Endothelial cell of umbilical vein (primary cell): ENCODE data around the gene UMPS. TPM values are rescaled to one million over a fixed set of nuclear protein-coding genes. Genes with fewer than 3 reads are reported as not detected.

Experiments
- BruUV-seq: library from RNA; stranded (reverse); fragments of 400-500 nt; replicated peaks from 2 replicates; lab custom pipeline; 2021; lab: Mats Ljungman, UMichigan
- CTCF ChIA-PET: fragments of 300-600, 350-600 bp; sonication (Branson Sonifier 250); formaldehyde crosslinking; loops from one replicate; lab custom pipeline; 2021; ENCODE audit warnings: antibody characterized with exemption, inconsistent platforms; lab: Charles Lee
- POLR2A ChIA-PET: fragments of 300-600, 350-600 bp; sonication (Branson Sonifier 250); formaldehyde crosslinking; loops from one replicate; lab custom pipeline; 2021; ENCODE audit warnings: antibody characterized with exemption, inconsistent platforms; lab: Charles Lee
- DNase-seq: peaks from one replicate; pipeline ENCODE4 v3.0.0-alpha.2; 2011; ENCODE audit warnings: low read depth, low spot score
- FAIRE-seq: peaks from 2 replicates; lab custom pipeline; 2011; peaks lifted over from hg19 to GRCh38; lab: Jason Lieb, UNC
- H2AFZ ChIP-seq: 2 replicates; pipeline ENCODE4 v1.6.0; 2012; ENCODE audit warnings: low read depth, low read length, control low read depth, inconsistent platforms
- H3K27ac ChIP-seq: 2 replicates; pipeline ENCODE4 v1.5.1; 2011; ENCODE audit warnings: low read depth, mild to moderate bottlenecking, control low read depth, low read length, moderate library complexity; ENCODE audit not compliant: insufficient read depth
- H3K27me3 ChIP-seq, 2 experiments: 2 replicates each; pipeline versions ENCODE4 v1.6.0 to v1.6.1; 2011; ENCODE audit warnings: low read length in 2 of 2, mixed read lengths in 1 of 2; ENCODE audit not compliant: control insufficient read depth in 2 of 2, insufficient read depth in 2 of 2
- H3K36me3 ChIP-seq, 2 experiments: 2 replicates in 1 of 2; 3 replicates in 1 of 2; pipeline ENCODE4 v1.5.1; 2011; ENCODE audit warnings: low read length in 2 of 2, mild to moderate bottlenecking in 1 of 2, moderate library complexity in 1 of 2; ENCODE audit not compliant: control insufficient read depth in 2 of 2, insufficient read depth in 2 of 2; ENCODE audit errors: extremely low read depth in 1 of 2
- H3K4me1 ChIP-seq: 3 replicates; pipeline ENCODE4 v1.5.1; 2011; ENCODE audit warnings: mild to moderate bottlenecking, low read length; ENCODE audit not compliant: control insufficient read depth, insufficient read depth; ENCODE audit errors: extremely low read depth
- H3K4me2 ChIP-seq: 2 replicates; pipeline ENCODE4 v1.6.1; 2011; ENCODE audit warnings: low read length, control low read depth, mixed read lengths; ENCODE audit not compliant: insufficient read depth
- H3K4me3 ChIP-seq, 3 experiments: fragments of 200-600 bp in 1 of 3; sonication (generic), shearing (Covaris generic) in 1 of 3; replicated peaks in 1 of 3; 2 replicates each; pipeline ENCODE4 v1.5.1; 2011 to 2016; ENCODE audit warnings: control low read depth in 3 of 3, low read length in 3 of 3, mild to moderate bottlenecking in 2 of 3, inconsistent platforms in 1 of 3, low read depth in 1 of 3, moderate library complexity in 1 of 3; ENCODE audit not compliant: insufficient read depth in 1 of 3
- H3K79me2 ChIP-seq: 2 replicates; pipeline ENCODE4 v1.6.0; 2012; ENCODE audit warnings: low read length, inconsistent platforms; ENCODE audit not compliant: control insufficient read depth, insufficient read depth
- H3K9ac ChIP-seq: replicated peaks from 2 replicates; pipeline ENCODE3; 2011; ENCODE audit warnings: low read length, control low read depth; ENCODE audit not compliant: insufficient read depth; ENCODE audit errors: extremely low read depth
- H3K9me1 ChIP-seq: replicated peaks from 3 replicates; pipeline ENCODE4 v1.6.0; 2011; ENCODE audit warnings: mild to moderate bottlenecking, low read length; ENCODE audit not compliant: control insufficient read depth, insufficient read depth; ENCODE audit errors: extremely low read depth
- H3K9me3 ChIP-seq: replicated peaks from 2 replicates; pipeline ENCODE4 v1.5.1; 2012; ENCODE audit warnings: low read length, inconsistent platforms; ENCODE audit not compliant: control insufficient read depth, insufficient read depth
- H4K20me1 ChIP-seq: replicated peaks from 2 replicates; pipeline ENCODE3; 2011; ENCODE audit warnings: mild to moderate bottlenecking, low read length; ENCODE audit not compliant: control insufficient read depth, insufficient read depth; ENCODE audit errors: extremely low read depth
- EZH2 ChIP-seq: IDR thresholded peaks from 2 replicates; pipeline ENCODE4 v1.6.1; 2012; ENCODE audit warnings: borderline replicate concordance, low read depth, mild to moderate bottlenecking, moderate library complexity, low read length, inconsistent platforms; ENCODE audit not compliant: severe bottlenecking
- FOS ChIP-seq: IDR thresholded peaks from 2 replicates; pipeline ENCODE4 v1.6.1; 2011; ENCODE audit warnings: mild to moderate bottlenecking, low read length, moderate library complexity, borderline replicate concordance; ENCODE audit not compliant: insufficient read depth
- GATA2 ChIP-seq: IDR thresholded peaks from 2 replicates; pipeline ENCODE4 v1.7.0; 2011; ENCODE audit warnings: low read depth, mild to moderate bottlenecking, moderate library complexity, mixed read lengths, low read length; ENCODE audit not compliant: insufficient read length, insufficient read depth
- JUN ChIP-seq: IDR thresholded peaks from 2 replicates; pipeline ENCODE4 v1.6.1; 2011; ENCODE audit warnings: borderline replicate concordance, low read depth; ENCODE audit not compliant: insufficient read length, insufficient read depth
- MAX ChIP-seq: IDR thresholded peaks from 2 replicates; pipeline ENCODE4 v1.6.1; 2011; ENCODE audit not compliant: insufficient read depth, insufficient read length
- MYC ChIP-seq: IDR thresholded peaks from one replicate; pipeline ENCODE4 v1.6.1; 2011; ENCODE audit warnings: mild to moderate bottlenecking, low read depth, low read length
- POLR2A ChIP-seq: IDR thresholded peaks from 2 replicates; pipeline ENCODE4 v1.6.1; 2012; ENCODE audit warnings: low read depth, mild to moderate bottlenecking, control low read depth, low read length
- POLR2AphosphoS5 ChIP-seq: IDR thresholded peaks from 2 replicates; pipeline ENCODE4 v1.6.1; 2012; ENCODE audit warnings: low read depth, mild to moderate bottlenecking, control low read depth, low read length, moderate library complexity; ENCODE audit not compliant: insufficient read depth
- dilution Hi-C: fragments of 300-500 bp; cut with MboI; formaldehyde crosslinking; loops from one replicate; pipeline ENCODE4 v1.15.0; 2019; ENCODE audit warnings: low sequenced_read_pairs; ENCODE audit not compliant: extremely low pct_ligation_motif_present
- intact Hi-C: fragments of 100-400 bp; cut with micrococcal nuclease; formaldehyde crosslinking; loops from one replicate; pipeline ENCODE4 v1.10.0; 2022
- polyA plus RNA-seq, 4 experiments: library from polyadenylated mRNA; depleted of rRNA in 3 of 4; stranded (reverse) in 3 of 4; unstranded in 1 of 4; fragments of >200 nt; gene quantifications; 2 replicates each; pipeline versions ENCODE4 v1.2.1 to v1.2.3, GENCODE V29; 2011 to 2012; ENCODE audit warnings: missing spikeins in 1 of 4
- total RNA-seq: library from RNA; stranded (reverse); gene quantifications from 2 replicates; pipeline ENCODE4 v1.2.3, GENCODE V29; 2021
- TF ChIP-seq, protein P1 (sequence below), 2 donors: IDR thresholded peaks; 1 replicate in 1 of 2; 2 replicates in 1 of 2; pipeline ENCODE4 v1.5.1; 2011; ENCODE audit warnings: low read length in 2 of 2, mild to moderate bottlenecking in 2 of 2, moderate library complexity in 2 of 2, control low read depth in 1 of 2, inconsistent platforms in 1 of 2, low read depth in 1 of 2; ENCODE audit not compliant: insufficient read depth in 1 of 2; ENCODE audit errors: extremely low read depth in 1 of 2

Gene UMPS
- total and polyA plus RNA-seq, 2 donors (not counting 3 experiments of a cell fraction or from before 2014, with no cell fraction given) = 38.6 to 50.2 TPM

- H3K36me3 ChIP-seq = no peaks in the 10 kb centered on the region
- no peaks in the 10 kb centered on the region for H3K79me2 ChIP-seq
- POLR2A ChIA-PET = no interaction called here
- intact Hi-C loops (no loop called here), dilution Hi-C loops (no loop called here)
- H3K9me3 ChIP-seq = no peaks in the 10 kb centered on the region
- no peaks in the 10 kb centered on the region for H4K20me1 ChIP-seq
- DNase-seq = no peak
- CTCF ChIA-PET = no interaction called here
- no peaks in the 10 kb centered on the region for H3K4me1 ChIP-seq
- no peak overlapping the region for H3K4me3 ChIP-seq
- BruUV-seq = no TSS peak
- TF ChIP-seq EZH2 (no peak), MAX (no peak), FOS (no peak), POLR2A (no peak), JUN (no peak), MYC (no peak), GATA2 (no peak), POLR2AphosphoS5 (no peak)
- TF ChIP-seq, protein P1, sequence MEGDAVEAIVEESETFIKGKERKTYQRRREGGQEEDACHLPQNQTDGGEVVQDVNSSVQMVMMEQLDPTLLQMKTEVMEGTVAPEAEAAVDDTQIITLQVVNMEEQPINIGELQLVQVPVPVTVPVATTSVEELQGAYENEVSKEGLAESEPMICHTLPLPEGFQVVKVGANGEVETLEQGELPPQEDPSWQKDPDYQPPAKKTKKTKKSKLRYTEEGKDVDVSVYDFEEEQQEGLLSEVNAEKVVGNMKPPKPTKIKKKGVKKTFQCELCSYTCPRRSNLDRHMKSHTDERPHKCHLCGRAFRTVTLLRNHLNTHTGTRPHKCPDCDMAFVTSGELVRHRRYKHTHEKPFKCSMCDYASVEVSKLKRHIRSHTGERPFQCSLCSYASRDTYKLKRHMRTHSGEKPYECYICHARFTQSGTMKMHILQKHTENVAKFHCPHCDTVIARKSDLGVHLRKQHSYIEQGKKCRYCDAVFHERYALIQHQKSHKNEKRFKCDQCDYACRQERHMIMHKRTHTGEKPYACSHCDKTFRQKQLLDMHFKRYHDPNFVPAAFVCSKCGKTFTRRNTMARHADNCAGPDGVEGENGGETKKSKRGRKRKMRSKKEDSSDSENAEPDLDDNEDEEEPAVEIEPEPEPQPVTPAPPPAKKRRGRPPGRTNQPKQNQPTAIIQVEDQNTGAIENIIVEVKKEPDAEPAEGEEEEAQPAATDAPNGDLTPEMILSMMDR (IDR thresholded peaks at IDR 0.05; ENCODE audit: extremely low read depth in 1 of 2, insufficient read depth in 1 of 2, low read depth in 1 of 2, low read length in 2 of 2) = no peak
- no peak for FAIRE-seq
- peaks cover 3 to 9% of the 10 kb centered on the region in 2 experiments for H3K27me3 ChIP-seq
- no peak overlapping the region for H3K27ac ChIP-seq
- H3K9ac ChIP-seq = no peak overlapping the region
- H3K4me2 ChIP-seq = no peak overlapping the region
- H2AFZ ChIP-seq = no peak overlapping the region
- no peaks in the 10 kb centered on the region for H3K9me1 ChIP-seq
Observed at GRCh38 chr3:124694486-124694885, 35.8 kb upstream of the UMPS start.
